HG03442 (cell line): ENCODE measurements around the gene SAMHD1.
"Not testable (repeated sequence)": the region's sequence is repeated elsewhere in the genome, so short reads cannot be mapped to it uniquely, and the experiment has no call there.

ENCODE experiments used
- ATAC-seq: cut with Tn5 transposase; IDR thresholded peaks from one replicate; pipeline ENCODE4 v1.9.1; 2021; ENCODE audit warnings: mild to moderate bottlenecking, moderate library complexity; ENCODE audit not compliant: unreplicated experiment

The SAMHD1 gene

GRCh38 chr20:36956674-36957073, 5.2 kb upstream of the SAMHD1 start:
- no peak for ATAC-seq

DNA sequence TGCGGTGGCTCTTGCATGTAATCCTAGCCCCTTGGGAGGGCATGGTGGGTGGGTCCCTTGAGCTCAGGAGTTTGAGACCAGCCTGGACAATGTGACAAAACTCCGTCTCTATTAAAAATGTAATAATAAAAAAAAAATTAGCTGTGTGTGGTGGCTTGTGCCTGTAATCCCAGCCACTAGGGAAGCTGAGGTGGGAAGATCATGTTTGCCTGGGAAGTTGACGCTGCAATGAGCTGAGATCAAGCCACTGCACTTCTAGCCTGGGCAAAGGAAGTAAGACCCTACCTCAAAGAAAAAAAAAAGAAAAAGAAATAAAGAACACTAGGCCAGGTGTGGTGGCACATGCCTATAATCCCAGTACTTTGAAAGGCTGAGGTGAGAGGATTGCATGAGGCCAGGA, 4.5 kb upstream of the SAMHD1 start:
- ATAC-seq, result no peak

- ATAC-seq, result no peak
Observed at GRCh38 chr20:36951979-36952738, 651 bp upstream of the SAMHD1 start.

GRCh38 chr20:36950414-36951197, 902 bp downstream of the SAMHD1 start:
- ATAC-seq, result no peak

GRCh38 chr20:36941401-36941835, 10.1 kb downstream of the SAMHD1 start:
- no peak for ATAC-seq

GRCh38 chr20:36937402-36937770, 14.1 kb downstream of the SAMHD1 start:
- ATAC-seq, result no peak

GRCh38 chr20:36936761-36937401, 14.6 kb downstream of the SAMHD1 start:
- ATAC-seq, result not testable (repeated sequence)

DNA sequence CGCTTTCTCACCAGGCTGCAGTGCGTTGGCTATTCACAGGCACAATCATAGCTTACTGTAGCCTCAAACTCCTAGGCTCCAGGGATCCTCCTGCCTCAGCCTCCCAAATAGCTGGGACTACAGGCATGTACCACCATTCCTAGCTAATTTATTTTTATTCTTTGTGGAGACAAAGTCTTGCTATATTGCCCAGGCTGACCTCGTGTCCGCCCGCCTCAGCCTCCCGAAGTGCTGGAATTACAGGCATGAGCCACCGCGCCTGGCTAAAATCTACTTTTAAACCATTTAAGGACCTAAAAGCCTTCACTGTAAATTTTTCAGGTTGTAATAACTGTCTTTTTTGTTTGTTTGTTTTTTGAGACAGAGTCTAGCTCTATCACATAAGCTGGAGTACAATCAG, 15.2 kb downstream of the SAMHD1 start:
- no peak for ATAC-seq

GRCh38 chr20:36933571-36933970, 17.9 kb downstream of the SAMHD1 start:
- not testable (repeated sequence) for ATAC-seq

GRCh38 chr20:36932476-36933426, 18.8 kb downstream of the SAMHD1 start:
- ATAC-seq, result no peak

DNA sequence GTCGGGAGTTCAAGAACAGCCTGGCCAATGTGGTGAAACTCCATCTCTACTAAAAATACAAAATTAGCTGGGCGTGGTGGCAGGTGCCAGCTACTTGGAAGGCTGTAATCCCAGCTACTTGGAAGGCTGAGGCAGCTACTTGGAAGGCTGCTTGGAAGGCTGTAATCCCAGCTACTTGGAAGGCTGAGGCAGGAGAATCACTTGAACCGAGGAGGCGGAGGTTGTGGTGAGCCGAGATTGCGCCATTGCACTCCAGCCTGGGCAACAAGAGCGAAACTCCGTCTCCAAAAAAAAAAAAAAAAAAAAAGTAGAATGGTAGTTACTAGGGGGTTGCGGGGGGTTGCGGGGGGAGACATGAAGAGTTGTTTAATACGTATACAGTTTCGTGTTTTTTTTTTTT, 19.4 kb downstream of the SAMHD1 start:
- ATAC-seq, result not testable (repeated sequence)

DNA sequence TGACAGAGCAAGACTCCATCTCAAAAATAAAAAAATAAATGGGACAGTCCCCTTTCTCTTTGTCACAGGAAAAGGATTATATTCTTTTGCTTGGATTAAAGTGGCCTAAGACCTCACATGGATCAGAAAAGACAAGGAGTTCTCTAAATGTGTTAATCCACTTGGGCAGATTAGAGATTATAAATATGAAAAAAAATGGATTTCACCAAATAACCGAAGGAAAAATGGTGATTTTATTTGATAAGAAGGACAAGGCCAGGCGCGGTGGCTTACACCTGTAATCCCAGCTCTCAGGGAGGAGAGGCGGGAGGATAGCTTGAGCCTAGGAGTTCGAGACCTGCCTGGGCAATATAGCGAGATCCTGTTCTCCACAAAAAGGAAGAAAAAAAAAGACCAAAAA, 21.8 kb downstream of the SAMHD1 start:
- no peak for ATAC-seq

- ATAC-seq, result no peak
Observed at GRCh38 chr20:36929290-36929689, 22.2 kb downstream of the SAMHD1 start.

DNA sequence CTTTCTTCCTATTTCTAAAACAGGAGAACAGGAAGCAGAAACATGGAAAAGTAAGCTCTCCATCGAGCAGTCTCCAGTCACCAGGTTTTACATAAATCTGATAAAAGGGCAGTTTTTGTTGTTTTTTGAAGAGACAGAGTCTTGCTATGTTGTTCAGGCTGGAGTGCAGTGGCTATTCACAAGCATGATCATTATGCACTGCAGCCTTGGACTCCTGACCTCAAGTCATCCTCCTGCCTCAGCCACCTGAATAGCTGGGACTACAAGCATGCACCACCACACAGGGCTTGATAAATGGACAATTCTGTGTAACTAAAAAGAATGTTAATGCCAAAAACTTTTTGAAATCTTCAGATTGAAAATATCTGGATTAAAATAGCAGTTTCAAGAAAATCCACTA, 23.8 kb downstream of the SAMHD1 start:
- no peak for ATAC-seq

GRCh38 chr20:36926653-36927200, 24.8 kb downstream of the SAMHD1 start:
- ATAC-seq, result no peak

- ATAC-seq, result no peak
Observed at GRCh38 chr20:36925234-36925633, 26.3 kb downstream of the SAMHD1 start.

- ATAC-seq, result no peak
Observed at GRCh38 chr20:36924167-36925045, 27.1 kb downstream of the SAMHD1 start.

GRCh38 chr20:36920334-36920730, 31.2 kb downstream of the SAMHD1 start:
- ATAC-seq, result no peak

GRCh38 chr20:36919715-36920333, 31.7 kb downstream of the SAMHD1 start:
- ATAC-seq, result no peak
